ENCODE data around the gene BCL7A.
A peak's percentile ranks its signal among the peaks of the same experiment; 100 is the strongest.

The BCL7A gene

GRCh38 chr12:122021822-122022392 lies at the start of gene BCL7A:
Gene BCL7A (plus strand): TSS chr12:122021884. CDS start chr12:122022092, 208 bp downstream.
- TF ChIP-seq CTCF (IDR thresholded peaks at IDR 0.05; ENCODE audit: insufficient read depth, low read length, missing control alignments), result no peak
- peak within 1 kb of the TSS; percentile 60 for H3K4me3 ChIP-seq (ENCODE audit: low read depth, low read length)
- CTCF ChIA-PET, result interaction anchor here (0.9 to 1.9 kb wide), 5 partner anchors 19 to 104 kb away, joined by 3 to 7 read pairs (median 5); partner anchors contain the start of gene CFAP251
- DNase-seq (ENCODE audit: low read depth, low spot score), result no peak
- POLR2A ChIA-PET, result no interaction called here

GRCh38 chr12:121974026-121974985 lies 47.4 kb upstream of the BCL7A start:
- ChIA-PET POLR2A (no interaction called here), CTCF (no interaction called here)
- no peak for TF ChIP-seq CTCF (IDR thresholded peaks at IDR 0.05; ENCODE audit: insufficient read depth, low read length, missing control alignments)
- no peak overlapping the region for H3K4me3 ChIP-seq (ENCODE audit: low read depth, low read length)
- no peak for DNase-seq (ENCODE audit: low read depth, low spot score)

GRCh38 chr12:121975021-121975420 lies 46.7 kb upstream of the BCL7A start:
- no peak for TF ChIP-seq CTCF (IDR thresholded peaks at IDR 0.05; ENCODE audit: insufficient read depth, low read length, missing control alignments)
- ChIA-PET POLR2A (no interaction called here), CTCF (no interaction called here)
- no peak for DNase-seq (ENCODE audit: low read depth, low spot score)
- no peak overlapping the region for H3K4me3 ChIP-seq (ENCODE audit: low read depth, low read length)

- no peak for TF ChIP-seq CTCF (IDR thresholded peaks at IDR 0.05; ENCODE audit: insufficient read depth, low read length, missing control alignments)
- POLR2A ChIA-PET, result no interaction called here
- no peak overlapping the region for H3K4me3 ChIP-seq (ENCODE audit: low read depth, low read length)
- CTCF ChIA-PET, result no interaction called here
- DNase-seq (ENCODE audit: low read depth, low spot score), result no peak
These were observed 44.7 kb upstream of the BCL7A start for GRCh38 chr12:121976950-121977349.

- ChIA-PET CTCF (interaction anchor here (1.4 kb wide), 1 partner anchor 12 kb away, joined by 3 read pairs; no protein-coding TSS in a partner anchor), POLR2A (interaction anchor here (0.6 kb wide), 1 partner anchor 27 kb away, joined by 3 read pairs; no protein-coding TSS in a partner anchor)
- no peak for DNase-seq (ENCODE audit: low read depth, low spot score)
- TF ChIP-seq CTCF (IDR thresholded peaks at IDR 0.05; ENCODE audit: insufficient read depth, low read length, missing control alignments), result no peak
- H3K4me3 ChIP-seq (ENCODE audit: low read depth, low read length), result no peak overlapping the region
These were observed 41.3 kb upstream of the BCL7A start for GRCh38 chr12:121980191-121980891.
